Tibial nerve (tissue), 4 donors: ENCODE measurements around the gene SSC5D.

Experiments used
- EP300 ChIP-seq, 2 donors: sonication (generic); formaldehyde crosslinking; IDR thresholded peaks; one replicate each; pipeline ENCODE4 v1.6.1; 2017; ENCODE audit warnings: antibody characterized with exemption in 2 of 2, mild to moderate bottlenecking in 1 of 2
- POLR2A ChIP-seq, 2 donors: fragments of 450-650 bp; IDR thresholded peaks; one replicate each; pipeline ENCODE4 v1.6.1; 2017; ENCODE audit warnings: antibody characterized with exemption in 2 of 2, mild to moderate bottlenecking in 2 of 2, moderate library complexity in 2 of 2
- TF ChIP-seq, protein P1 (sequence below), 5 experiments: fragments of 200-600 bp in 3 of 5; fragments of 450-650 bp in 2 of 5; sonication (generic) in 3 of 5; IDR thresholded peaks; one replicate each; pipeline ENCODE4 v1.5.1; 2016 to 2019; ENCODE audit warnings: antibody characterized with exemption in 5 of 5, mild to moderate bottlenecking in 3 of 5, moderate library complexity in 2 of 5

DNA sequence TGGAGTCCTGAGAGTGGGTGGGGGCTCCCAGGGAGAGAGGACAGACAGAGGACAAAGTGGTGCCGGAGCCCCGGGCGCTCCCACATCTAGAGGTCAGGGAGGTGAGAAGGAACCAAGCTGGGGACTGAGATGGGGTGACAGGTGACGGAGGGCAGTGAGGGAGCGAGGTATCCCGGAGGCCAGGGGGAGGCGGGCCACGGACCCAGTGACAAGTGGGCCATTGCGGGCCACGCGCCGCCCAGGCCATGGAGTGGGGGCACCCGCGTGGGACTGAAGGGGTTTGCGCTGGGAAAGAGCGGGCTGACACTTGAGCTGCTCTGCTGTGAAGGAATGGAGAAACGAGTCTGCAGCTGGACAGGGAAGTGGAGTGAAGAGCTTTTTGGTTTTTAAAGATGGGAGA is 9.2 kb upstream of the SSC5D start:
- TF ChIP-seq POLR2A (IDR thresholded peaks at IDR 0.05) = no peak
- TF ChIP-seq, protein P1, sequence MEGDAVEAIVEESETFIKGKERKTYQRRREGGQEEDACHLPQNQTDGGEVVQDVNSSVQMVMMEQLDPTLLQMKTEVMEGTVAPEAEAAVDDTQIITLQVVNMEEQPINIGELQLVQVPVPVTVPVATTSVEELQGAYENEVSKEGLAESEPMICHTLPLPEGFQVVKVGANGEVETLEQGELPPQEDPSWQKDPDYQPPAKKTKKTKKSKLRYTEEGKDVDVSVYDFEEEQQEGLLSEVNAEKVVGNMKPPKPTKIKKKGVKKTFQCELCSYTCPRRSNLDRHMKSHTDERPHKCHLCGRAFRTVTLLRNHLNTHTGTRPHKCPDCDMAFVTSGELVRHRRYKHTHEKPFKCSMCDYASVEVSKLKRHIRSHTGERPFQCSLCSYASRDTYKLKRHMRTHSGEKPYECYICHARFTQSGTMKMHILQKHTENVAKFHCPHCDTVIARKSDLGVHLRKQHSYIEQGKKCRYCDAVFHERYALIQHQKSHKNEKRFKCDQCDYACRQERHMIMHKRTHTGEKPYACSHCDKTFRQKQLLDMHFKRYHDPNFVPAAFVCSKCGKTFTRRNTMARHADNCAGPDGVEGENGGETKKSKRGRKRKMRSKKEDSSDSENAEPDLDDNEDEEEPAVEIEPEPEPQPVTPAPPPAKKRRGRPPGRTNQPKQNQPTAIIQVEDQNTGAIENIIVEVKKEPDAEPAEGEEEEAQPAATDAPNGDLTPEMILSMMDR (IDR thresholded peaks at IDR 0.05) = no peak
- no peak for TF ChIP-seq EP300 (IDR thresholded peaks at IDR 0.05)
